T-helper 22 cell (primary cell): ENCODE data around the gene SOS1.
"Not testable (repeated sequence)": the region's sequence is repeated elsewhere in the genome, so short reads cannot be mapped to it uniquely, and the experiment has no call there.

Experiments used
- DNase-seq: peaks from one replicate; pipeline ENCODE4 v3.0.0-alpha.2; 2020; ENCODE audit warnings: low read depth

SOS1 gene

DNA sequence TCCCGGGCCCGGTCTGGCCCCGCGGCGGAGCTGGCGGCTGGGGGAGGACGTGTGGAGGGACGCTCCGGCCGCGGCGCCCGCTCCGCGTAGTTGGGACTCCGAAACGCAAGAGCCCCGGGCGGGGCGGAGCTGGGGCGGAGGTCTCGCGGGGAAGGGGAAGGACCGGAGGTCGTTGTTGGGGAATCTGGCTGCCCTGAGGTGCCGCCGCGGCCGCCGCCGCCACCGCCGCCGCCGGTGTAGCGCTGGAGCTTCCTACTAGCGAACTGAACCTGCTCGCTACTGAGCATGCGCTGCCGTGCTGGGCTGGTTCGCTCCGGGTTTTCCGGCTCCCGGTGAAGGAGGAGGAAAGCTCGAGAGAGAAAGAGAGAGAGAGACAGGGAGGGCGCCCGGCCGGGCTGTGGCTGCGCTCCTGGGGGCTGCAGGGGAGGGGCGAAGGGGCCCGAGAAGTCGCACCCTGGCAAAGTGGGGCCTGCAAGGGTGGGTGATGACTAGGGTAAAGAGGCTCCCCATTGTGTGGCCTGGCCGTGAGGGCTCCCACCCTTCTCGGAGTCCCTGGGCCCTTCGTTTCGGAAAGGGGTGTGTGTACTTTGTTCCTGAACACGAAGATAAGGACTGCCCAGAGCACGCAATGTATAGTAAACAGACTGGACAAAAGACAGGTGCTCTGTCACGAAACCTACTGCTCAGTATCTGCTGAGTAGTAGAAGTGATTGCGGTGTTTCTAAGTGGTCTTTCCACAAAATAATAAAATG, at the start of gene SOS1:
Gene SOS1 (minus strand): TSS at position 281 of the 752 bp plus-strand sequence. CDS start 629 bp downstream, outside the sequence.
- peak; percentile 87 for DNase-seq

DNA sequence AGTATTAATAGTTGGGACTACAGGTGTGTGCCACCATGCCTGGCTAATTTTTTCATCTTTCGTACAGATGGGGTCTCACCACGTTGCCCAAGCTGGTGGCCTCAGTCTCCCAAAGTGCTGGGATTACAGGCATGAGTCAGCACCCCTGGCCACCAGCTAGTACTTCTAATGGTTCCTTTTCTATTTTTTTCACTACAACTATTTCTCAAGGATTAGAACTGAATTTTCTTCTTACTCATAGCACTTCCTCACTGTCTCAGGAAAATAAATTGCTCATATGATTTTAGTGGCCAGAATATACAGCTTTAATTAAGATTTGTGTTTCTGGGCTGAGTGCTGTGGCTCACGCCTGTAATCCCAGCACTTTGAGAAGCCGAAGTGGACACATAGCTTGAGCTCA, 43.2 kb upstream of the SOS1 start:
- DNase-seq: no peak

DNA sequence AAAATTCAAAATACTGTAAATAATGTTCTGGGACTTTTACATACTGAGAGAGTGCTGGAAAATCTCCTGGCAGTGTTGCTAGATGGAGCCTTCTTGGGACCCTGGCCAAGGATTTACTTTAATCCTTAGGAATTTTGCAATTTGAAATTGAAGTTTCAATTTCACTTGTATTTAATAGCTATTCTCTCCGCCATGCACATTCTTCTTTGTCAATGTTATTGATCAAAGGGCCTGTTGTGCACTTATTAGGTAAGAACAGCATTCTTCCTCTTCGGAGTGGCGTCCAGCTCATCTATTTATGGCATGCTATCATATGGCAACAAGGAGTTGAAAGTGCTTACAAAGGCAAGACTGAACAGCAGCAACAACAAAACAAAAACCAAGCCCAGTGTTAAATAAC, 40.1 kb upstream of the SOS1 start:
- DNase-seq: no peak

DNA sequence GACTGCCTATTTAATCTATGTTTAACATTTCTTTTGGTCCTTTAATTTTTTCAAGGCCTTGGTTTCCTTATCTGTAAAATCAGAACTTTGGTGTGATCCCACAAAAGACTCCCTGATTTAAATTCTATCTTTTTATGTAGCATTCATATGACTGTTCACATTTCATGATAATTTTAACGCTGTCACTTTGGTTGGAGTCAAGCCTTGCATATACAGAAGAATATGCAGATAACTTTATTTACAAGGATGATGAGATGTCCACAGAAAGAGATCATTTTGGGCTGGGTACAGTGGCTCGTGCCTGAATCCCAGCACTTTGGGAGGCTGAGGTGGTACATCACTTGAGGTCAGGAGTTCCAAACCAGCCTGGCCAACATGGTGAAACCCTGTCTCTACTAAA, 38.4 kb upstream of the SOS1 start:
- no peak for DNase-seq

DNA sequence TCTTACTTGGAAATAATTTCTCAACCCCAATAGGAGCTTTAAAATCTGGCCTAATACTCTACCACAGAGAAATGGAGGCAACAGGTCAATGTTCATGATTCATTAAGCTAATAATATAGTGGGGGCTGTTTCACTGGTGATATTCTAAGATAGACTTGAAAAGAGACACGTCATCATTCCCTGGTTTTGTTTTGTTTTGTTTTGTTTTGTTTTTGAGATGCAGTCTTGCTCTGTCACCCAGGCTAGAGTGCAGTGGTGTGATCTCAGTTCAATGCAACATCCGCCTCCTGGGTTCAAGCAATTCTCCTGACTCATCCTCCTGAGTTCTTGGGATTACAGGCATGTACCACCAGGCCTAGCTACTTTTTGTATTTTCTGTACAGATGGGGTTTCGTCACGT, 37.5 kb upstream of the SOS1 start:
- DNase-seq: no peak

DNA sequence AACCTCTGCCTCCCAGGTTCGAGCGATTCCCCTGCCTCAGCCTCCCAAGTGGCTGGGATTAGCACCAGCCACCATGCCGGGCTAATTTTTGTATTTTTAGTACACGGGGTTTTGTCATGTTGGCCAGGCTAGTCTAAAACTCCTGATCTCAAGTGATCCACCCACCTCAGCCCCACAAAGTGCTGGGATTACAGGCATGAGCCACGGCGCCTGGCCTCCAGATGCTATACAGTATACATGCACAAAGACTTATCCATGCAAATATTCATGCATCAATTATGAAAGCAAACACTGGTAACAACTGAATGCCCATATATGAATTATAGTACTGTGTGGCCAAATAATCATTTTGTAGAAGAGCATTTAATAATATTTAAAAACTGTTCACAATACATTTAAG, 36.0 kb upstream of the SOS1 start:
- DNase-seq: no peak

DNA sequence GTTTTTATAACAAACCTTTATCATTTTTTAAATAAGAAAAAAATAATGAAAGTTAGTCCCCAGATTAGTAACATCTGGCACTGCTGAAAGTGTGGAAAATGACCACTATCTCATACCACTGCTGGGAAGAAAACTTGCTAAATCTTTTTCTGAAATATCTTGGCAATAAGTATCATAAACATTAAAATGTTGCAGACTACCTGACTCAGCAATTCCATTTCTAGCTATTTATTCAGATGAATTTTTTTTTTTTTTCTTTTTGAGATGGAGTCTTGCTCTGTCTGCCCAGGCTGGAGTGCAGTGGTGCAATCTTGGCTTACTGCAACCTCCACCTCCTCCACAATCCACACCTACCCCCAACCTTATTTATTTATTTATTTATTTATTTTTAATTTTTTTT, 35.3 kb upstream of the SOS1 start:
- no peak for DNase-seq

DNA sequence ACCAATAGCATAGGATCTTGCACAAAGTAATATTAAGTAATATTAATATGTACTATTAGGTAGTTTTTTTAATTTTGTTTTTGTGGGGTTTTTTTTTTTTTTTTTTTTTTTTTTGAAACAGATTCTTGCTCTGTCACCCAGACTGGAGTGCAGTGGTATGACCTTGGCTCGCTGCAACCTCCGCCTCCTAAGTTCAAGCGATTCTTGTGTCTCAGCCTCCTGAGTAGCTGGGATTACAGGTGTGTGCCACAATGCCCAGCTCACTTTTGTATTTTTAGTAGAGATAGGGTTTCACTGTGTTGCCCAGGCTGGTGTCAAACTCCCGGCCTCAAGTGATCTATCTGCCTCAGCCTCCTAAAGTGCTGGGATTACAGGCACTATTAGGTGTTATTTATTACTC, 34.7 kb upstream of the SOS1 start:
- DNase-seq: not testable (repeated sequence)

DNA sequence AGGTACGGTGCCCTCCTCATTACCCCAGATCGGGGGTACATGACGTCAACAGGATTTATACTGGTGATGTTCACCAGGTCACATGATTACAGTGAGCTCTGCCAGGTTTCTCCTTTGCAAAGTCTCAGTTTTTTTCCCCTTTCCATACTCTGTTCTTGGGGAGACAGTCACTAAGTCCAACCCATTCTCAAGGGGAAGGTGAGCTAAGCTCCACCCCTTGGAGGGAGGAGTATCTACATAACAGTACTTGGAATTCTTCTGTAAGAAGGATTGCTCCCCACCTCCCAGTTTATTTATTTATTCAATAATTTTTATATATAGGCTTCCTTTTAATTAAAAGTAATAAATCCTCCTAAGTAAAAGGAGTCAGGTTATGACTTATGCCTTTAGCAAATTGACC, 34.1 kb upstream of the SOS1 start:
- no peak for DNase-seq

DNA sequence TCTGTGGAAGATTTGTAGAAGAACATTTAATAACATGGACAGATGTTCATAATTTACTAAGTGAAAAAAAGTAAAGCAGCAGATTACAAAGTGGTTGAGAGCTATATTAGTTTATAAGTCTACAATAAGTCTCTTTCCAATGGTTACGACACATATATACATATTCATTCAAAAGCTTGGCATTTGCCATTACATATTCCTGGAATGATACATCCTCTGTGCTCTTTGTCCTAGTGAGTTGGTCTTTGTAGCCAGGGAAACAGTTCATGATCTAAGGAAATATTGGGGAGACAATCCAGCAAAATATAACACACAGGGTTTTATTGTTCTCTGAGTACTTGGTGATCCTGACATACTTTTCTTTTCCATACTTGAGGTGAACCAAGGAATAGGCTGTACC, 32.5 kb upstream of the SOS1 start:
- DNase-seq: no peak

DNA sequence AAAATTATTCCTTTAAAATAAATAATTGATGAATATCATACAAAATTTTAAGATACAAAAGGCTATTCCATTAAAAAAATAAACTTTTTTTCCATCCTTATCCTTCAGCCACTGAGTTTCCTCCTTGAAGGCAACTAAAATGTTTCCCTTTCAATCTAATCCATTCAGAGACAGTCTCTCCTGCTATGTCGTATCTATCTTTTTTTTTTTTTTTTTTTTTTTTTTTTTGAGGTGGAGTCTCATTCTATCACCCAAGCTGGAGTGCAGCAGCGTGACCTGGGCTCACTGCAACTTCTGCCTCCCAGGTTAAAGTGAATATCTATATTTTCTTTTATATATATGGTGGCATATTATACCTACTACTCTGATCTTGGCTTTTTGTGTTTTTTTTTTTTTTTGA, 31.7 kb upstream of the SOS1 start:
- DNase-seq: no peak

DNA sequence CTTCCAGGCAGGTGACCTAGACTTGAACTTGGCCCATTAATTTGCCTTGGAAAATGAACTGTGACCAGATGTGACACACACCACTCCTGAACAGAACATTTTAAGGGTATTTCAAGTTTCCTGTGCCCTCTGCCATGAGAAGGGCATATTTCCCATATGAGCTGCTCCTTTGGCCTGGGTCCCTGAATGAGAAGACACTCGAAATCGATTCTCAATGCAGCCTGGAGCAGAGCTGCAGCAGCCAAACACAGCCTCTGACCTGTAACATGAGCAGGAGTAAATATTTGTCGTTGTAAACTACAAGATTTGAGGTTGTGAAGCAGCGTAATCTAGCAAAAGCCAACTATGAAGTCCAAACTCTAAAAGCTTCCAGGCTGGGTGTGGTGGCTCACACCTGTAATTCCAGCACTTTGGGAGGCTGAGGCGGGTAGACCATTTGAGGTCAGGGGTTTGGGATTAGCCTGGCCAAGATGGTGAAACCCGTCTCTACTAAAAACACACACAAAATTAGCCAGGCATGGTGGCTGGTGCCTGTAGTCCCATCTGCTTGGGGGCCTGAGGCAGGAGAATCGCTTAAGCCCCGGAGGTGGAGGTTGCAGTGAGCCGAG, 30.1 kb upstream of the SOS1 start:
- DNase-seq: no peak

DNA sequence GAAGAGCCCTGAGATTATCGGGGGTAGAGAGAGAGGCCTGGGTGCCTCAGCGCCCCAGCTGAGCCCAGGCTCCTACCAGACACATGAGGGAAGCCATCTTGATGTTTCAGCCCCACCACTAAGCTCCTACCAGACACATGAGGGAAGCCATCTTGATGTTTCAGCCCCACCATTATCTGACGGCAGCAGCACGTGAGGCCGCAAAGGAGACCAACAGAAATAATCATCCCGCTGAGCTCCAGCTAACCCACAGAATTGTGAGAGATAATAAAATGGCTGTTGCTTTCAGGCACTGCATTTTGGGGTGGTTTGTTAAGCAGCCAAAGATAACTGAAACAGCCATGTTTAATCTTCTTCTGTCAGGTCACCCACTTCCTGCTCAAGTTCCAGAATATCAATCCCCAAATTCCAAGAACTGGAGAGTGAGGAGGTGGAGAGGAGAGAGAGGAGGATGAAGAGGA, 29.3 kb upstream of the SOS1 start:
- DNase-seq: no peak

DNA sequence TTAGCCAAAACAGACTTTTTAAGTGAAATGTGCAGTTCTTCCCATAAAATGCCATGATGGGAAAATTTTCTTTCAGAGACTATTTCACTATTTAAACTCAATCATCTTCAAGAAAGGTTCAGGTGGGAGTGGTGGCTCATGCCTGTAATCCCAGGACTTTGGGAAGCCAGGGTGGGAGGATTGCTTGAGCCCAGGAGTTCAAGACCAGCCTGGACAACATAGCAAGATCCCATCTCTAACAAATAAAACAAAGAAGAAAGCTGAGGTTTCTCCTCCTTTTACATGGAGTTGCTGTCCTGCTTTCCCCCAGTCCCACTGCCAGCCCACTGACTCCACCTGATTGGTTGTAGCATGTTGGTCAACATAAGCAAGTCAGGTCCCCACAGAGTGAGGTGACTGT, 25.8 kb upstream of the SOS1 start:
- no peak for DNase-seq

DNA sequence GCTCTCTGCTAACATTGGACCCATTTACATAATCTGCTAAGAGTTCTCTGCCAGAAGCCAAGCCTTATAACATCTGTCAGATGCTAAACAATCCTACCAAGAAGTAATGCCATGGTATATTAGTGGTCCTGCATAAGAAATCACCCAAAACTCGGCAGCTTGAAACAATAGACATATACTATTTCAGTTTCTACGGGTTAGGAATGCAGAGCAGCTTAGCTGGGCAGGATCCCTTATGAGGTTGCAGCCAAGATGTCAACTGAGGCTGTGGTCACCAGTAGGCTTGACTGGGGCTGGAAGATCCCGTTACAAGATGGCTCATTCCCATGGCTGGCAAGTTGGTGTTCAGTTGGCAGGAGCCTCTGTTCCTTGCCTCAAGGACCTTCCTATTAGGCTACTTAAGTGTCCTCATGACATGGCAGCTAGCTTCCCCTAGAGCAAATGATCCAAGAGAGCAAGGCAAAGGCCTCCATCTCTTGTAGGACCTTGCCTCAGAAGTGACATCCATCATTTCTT, 25.1 kb upstream of the SOS1 start:
- DNase-seq: no peak

DNA sequence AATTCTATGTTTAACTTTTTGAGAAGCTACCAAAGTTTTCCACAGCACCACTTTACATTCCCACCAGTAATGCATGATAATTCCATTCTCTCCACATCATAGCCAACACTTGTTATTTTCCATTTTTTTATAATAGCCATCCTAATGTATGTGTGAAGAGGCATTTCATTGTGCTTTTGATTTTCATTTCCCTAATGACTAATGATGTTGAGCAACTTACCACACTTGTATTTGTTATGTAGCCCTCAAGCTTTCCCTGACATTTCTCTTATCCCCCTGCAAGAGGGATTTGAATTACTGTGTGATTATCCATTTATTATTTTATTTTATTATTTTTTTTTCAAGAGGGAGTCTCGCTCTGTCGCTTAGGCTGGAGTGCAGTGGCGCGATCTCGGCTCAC, 23.6 kb upstream of the SOS1 start:
- no peak for DNase-seq

DNA sequence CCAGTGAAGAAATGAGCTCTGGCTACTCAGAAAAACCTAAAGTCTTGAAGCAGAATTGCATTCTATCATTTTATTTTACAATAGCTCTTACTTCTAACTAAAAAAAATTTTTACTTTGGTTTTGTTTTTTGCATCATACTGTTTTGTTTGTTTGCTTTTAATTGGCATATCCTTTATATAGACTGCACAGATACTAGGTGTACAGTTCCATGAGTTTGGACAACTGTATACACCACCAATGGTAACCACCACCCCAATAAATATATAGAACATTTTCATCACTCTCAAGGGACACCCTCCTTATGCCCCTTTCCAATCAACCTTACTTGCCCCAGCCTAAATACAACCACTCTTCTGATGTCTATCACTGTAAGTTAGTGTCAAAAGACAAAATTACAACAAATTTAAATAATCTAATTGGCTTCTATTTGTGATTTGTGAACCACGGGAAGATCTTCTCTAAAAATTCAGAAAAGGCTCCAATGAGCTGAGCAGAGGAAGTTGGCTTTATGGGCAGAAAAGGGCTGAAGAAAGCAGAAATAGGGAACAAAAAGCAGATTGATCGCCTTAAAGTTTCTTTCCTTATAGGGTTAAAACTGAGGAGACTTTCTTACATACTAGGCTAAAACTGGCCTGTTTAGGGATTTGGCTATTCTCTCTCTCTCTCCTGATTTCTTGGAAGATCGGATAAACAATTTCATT, 22.2 kb upstream of the SOS1 start:
- DNase-seq: no peak

DNA sequence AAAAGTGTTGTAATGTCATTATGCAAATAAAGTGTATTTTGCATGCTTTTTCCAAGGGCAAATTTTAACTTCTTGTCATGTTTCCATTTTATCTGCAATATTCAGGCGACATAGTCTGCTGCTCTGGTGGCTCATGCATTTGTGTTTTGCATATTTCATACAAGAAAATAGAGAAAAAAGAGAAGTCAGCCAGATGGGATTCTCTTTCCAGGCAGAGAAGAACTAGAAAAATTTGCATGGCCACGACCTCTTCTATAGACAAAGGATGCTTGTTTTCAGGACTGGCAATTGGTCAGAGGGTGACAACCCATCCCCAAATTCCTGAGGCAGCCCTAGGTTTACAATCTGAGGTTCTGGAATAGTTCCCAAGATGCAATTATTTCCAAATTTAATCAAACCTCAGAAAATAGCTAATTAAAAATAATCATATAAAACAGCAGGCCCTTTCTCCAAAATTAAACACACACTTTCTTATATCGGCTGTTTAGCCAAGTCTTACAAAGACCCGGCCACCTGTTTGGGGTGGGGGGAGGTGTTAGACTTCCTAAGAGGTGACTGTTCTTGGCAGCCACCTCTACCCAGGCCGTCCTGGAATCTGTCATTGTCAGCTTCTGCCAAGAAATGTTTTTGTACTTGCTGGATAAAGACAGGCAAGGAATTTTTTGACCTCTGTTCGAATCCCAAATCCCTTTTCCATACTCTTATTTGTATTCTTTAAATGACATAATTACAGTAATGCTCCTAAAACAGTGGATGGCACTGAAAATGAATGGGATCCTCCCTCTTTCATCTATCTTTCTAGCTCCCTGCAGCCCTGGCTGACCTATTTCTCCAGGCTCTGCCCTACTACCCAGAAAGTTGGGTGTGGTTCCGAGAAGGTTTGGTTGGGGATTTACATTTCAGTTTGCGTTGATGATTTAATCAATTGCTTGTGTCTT, 20.8 kb upstream of the SOS1 start:
- no peak for DNase-seq

DNA sequence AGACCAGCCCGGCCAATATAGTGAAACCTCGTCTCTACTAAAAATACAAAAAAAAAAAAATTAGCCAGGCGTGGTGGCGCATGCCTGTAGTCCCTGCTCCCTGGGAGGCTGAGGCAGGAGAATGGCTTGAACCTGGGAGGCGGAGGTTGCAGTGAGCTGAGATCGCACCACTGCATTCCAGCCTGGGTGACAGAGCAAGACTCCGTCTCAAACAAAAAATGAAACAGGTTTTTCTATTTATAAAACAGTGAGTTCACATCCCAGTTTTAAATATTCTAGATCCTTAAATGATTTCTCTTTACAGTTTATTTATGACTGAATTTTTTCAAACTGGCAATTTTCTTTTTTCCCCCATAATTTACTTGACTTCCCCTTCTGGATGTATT, 20.1 kb upstream of the SOS1 start:
- not testable (repeated sequence) for DNase-seq

DNA sequence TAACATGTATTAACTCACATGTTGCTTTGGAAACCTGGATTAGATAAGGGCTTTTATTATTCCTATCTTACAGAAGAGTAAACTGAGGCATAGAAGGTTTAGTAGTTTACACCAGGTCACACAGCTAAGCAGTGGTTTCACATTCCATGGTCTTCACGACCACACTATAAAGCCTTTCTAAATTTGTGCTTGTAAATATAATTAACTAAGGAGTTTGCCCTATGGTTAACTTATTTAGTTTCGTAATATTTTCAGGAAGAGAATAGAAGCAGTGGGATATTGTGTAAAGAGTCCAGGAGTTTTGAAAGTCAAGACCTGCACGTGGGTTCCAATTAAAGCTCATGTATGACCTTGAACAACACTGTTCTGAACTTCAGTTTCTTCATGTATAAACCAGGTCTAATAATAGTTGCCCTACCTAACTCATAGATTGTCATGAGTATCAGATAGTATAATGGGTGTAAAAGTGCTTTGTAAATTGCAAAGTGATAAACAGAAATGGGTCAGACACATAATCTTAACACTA, 19.5 kb upstream of the SOS1 start:
- DNase-seq: no peak

DNA sequence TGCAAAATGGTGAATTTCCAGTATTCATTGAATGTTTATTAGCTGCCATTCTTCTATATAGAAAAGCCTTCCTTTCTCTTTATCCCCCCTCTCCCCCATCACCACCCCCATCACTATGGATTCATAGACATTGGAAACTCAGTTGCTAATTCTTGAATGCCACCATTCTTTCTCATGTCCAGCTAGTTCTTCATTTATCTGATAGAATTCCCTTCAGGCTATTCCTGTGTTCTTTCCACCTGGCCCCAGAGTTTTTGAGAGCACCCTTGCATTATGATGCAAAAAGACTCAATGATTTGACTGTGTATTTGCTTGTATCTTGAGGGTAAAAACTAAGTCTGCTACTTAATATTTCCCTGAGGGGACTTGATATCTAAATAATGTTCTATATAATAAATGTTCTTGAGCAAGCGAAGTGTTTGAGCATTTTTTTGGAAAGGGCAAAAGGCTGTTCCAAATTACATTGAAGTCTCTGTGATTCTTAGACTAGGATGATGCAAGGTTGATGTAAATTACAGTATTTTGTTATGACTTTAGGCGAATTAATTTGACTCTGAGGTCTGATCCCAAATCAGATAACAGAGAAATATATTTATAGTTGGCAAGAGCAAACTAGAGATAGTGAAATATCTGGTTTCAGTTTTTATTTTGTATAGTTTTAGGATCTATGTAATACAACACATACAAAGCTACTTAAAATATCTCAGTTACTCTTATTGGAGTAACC, 18.8 kb upstream of the SOS1 start:
- no peak for DNase-seq
